Astrocyte (in vitro differentiated cells and primary cell): ENCODE measurements around the gene HIPK2. TPM values are rescaled to one million over a fixed set of nuclear protein-coding genes. Genes with fewer than 3 reads are reported as not detected.

ENCODE experiments used
- DNase-seq: peaks from one replicate; pipeline ENCODE4 v3.0.0-alpha.2; 2010; ENCODE audit warnings: low read depth
- FAIRE-seq: peaks from 2 replicates; lab custom pipeline; 2011; peaks lifted over from hg19 to GRCh38; lab: Jason Lieb, UNC
- H2AFZ ChIP-seq: 2 replicates; pipeline ENCODE4 v1.6.0; 2012; ENCODE audit warnings: low read depth, low read length, inconsistent platforms
- H3K27ac ChIP-seq: 2 replicates; pipeline ENCODE4 v1.5.1; 2011; ENCODE audit warnings: low read depth, low read length, inconsistent platforms
- H3K27me3 ChIP-seq: 2 replicates; pipeline ENCODE4 v1.6.0; 2011; ENCODE audit warnings: low read length, inconsistent platforms; ENCODE audit not compliant: insufficient read depth
- H3K36me3 ChIP-seq: 2 replicates; pipeline ENCODE4 v1.5.1; 2011; ENCODE audit warnings: low read length, inconsistent platforms; ENCODE audit not compliant: insufficient read depth
- H3K4me1 ChIP-seq: 2 replicates; pipeline ENCODE4 v1.5.1; 2011; ENCODE audit warnings: low read length, inconsistent platforms; ENCODE audit not compliant: insufficient read depth
- H3K4me2 ChIP-seq: 2 replicates; pipeline ENCODE4 v1.6.0; 2012; ENCODE audit warnings: low read length, inconsistent platforms
- H3K4me3 ChIP-seq: 2 replicates; pipeline ENCODE4 v1.5.1; 2011; ENCODE audit warnings: low read depth, mild to moderate bottlenecking, low read length, inconsistent platforms; ENCODE audit not compliant: insufficient read depth
- H3K79me2 ChIP-seq: 2 replicates; pipeline ENCODE4 v1.6.0; 2012; ENCODE audit warnings: mild to moderate bottlenecking, low read length, inconsistent platforms; ENCODE audit not compliant: insufficient read depth
- H3K9ac ChIP-seq: 2 replicates; pipeline ENCODE4 v1.6.0; 2012; ENCODE audit warnings: mild to moderate bottlenecking, low read length, inconsistent platforms
- H3K9me3 ChIP-seq: 2 replicates; pipeline ENCODE4 v1.5.1; 2012; ENCODE audit warnings: low read depth, mild to moderate bottlenecking, low read length, inconsistent platforms; ENCODE audit not compliant: insufficient read depth
- H4K20me1 ChIP-seq: 2 replicates; pipeline ENCODE4 v1.6.0; 2012; ENCODE audit warnings: low read length, inconsistent platforms; ENCODE audit not compliant: insufficient read depth
- H3K27ac Mint-ChIP-seq: one replicate; pipeline ENCODE4 v1.8.0; 2021; ENCODE audit warnings: mild to moderate bottlenecking, mixed read lengths; ENCODE audit not compliant: unreplicated experiment
- H3K27me3 Mint-ChIP-seq: one replicate; pipeline ENCODE4 v1.8.0; 2021; ENCODE audit warnings: low read depth, mixed read lengths; ENCODE audit not compliant: unreplicated experiment
- H3K36me3 Mint-ChIP-seq: one replicate; pipeline ENCODE4 v1.8.0; 2021; ENCODE audit warnings: low read depth, mixed read lengths; ENCODE audit not compliant: unreplicated experiment
- H3K4me1 Mint-ChIP-seq: one replicate; pipeline ENCODE4 v1.8.0; 2021; ENCODE audit warnings: low read depth, mixed read lengths; ENCODE audit not compliant: unreplicated experiment
- H3K4me3 Mint-ChIP-seq: one replicate; pipeline ENCODE4 v1.8.0; 2021; ENCODE audit warnings: mild to moderate bottlenecking, moderate library complexity, mixed read lengths; ENCODE audit not compliant: unreplicated experiment
- H3K9me3 Mint-ChIP-seq: one replicate; pipeline ENCODE4 v1.8.0; 2021; ENCODE audit warnings: mild to moderate bottlenecking, mixed read lengths; ENCODE audit not compliant: unreplicated experiment
- CTCF ChIP-seq: IDR thresholded peaks from 2 replicates; pipeline ENCODE4 v1.5.1; 2011; ENCODE audit warnings: low read depth, mild to moderate bottlenecking, inconsistent platforms, low read length, moderate library complexity; ENCODE audit not compliant: insufficient read depth
- EZH2 ChIP-seq: IDR thresholded peaks from 2 replicates; pipeline ENCODE4 v1.6.1; 2012; ENCODE audit warnings: mild to moderate bottlenecking, low read length, inconsistent platforms; ENCODE audit not compliant: insufficient read depth
- total RNA-seq: library from RNA; stranded (reverse); gene quantifications from 2 replicates; pipeline ENCODE4 v1.2.1, GENCODE V29; 2021

Gene HIPK2
- total RNA-seq, 1 donor from 2014 or later, result 35.8 TPM

- no peak for FAIRE-seq
- Mint-ChIP-seq H3K4me1 (peaks cover 3% of the 10 kb centered on the region), H3K27ac (no peak overlapping the region), H3K27me3 (no peaks in the 10 kb centered on the region), H3K36me3 (peaks cover 27% of the 10 kb centered on the region), H3K9me3 (no peaks in the 10 kb centered on the region), H3K4me3 (no peak overlapping the region)
- Histone ChIP-seq H3K27me3 (no peaks in the 10 kb centered on the region), H4K20me1 (peaks cover 89% of the 10 kb centered on the region), H3K27ac (no peak overlapping the region), H3K4me1 (peaks cover 13% of the 10 kb centered on the region), H3K36me3 (peaks cover 20% of the 10 kb centered on the region), H3K9me3 (no peaks in the 10 kb centered on the region), H2AFZ (no peak overlapping the region), H3K4me2 (no peak overlapping the region), H3K79me2 (peaks cover 96% of the 10 kb centered on the region), H3K4me3 (no peak overlapping the region), H3K9ac (no peak overlapping the region)
- no peak for DNase-seq
- TF ChIP-seq CTCF, result no peak
- no peak for TF ChIP-seq EZH2
Measured at GRCh38 chr7:139718141-139718540, 59.7 kb downstream of the HIPK2 start.

GRCh38 chr7:139716156-139716942 lies 61.4 kb downstream of the HIPK2 start:
- no peaks in the 10 kb centered on the region for H3K9me3 ChIP-seq
- Mint-ChIP-seq H3K4me1 (peaks cover 3% of the 10 kb centered on the region), H3K27ac (no peak overlapping the region), H3K4me3 (no peak overlapping the region), H3K36me3 (peaks cover 27% of the 10 kb centered on the region), H3K27me3 (no peaks in the 10 kb centered on the region), H3K9me3 (no peaks in the 10 kb centered on the region)
- H4K20me1 ChIP-seq, result peaks cover 90% of the 10 kb centered on the region
- TF ChIP-seq CTCF, result no peak
- TF ChIP-seq EZH2, result no peak
- H3K9ac ChIP-seq, result no peak overlapping the region
- no peak overlapping the region for H3K27ac ChIP-seq
- no peak overlapping the region for H3K4me2 ChIP-seq
- peaks cover 92% of the 10 kb centered on the region for H3K79me2 ChIP-seq
- H2AFZ ChIP-seq, result no peak overlapping the region
- H3K27me3 ChIP-seq, result no peaks in the 10 kb centered on the region
- DNase-seq (no peak), FAIRE-seq (no peak)
- peaks cover 20% of the 10 kb centered on the region for H3K36me3 ChIP-seq
- no peak overlapping the region for H3K4me3 ChIP-seq
- H3K4me1 ChIP-seq, result peaks cover 13% of the 10 kb centered on the region

- DNase-seq, result no peak
Measured at GRCh38 chr7:139715194-139715815, 62.5 kb downstream of the HIPK2 start.

More at GRCh38 chr7:139715194-139715815, 62.5 kb downstream of the HIPK2 start:
- H3K27me3 Mint-ChIP-seq, result no peaks in the 10 kb centered on the region
- H3K9me3 Mint-ChIP-seq, result no peaks in the 10 kb centered on the region
- no peak overlapping the region for H3K4me3 ChIP-seq
- peaks cover 30% of the 10 kb centered on the region for H3K36me3 Mint-ChIP-seq
- H3K4me1 ChIP-seq, result peaks cover 9% of the 10 kb centered on the region
- H3K27me3 ChIP-seq, result no peaks in the 10 kb centered on the region
- peaks cover 3% of the 10 kb centered on the region for H3K4me1 Mint-ChIP-seq
- no peak overlapping the region for H3K4me2 ChIP-seq
- H3K9ac ChIP-seq, result no peak overlapping the region
- peaks cover 85% of the 10 kb centered on the region for H4K20me1 ChIP-seq
- no peak for TF ChIP-seq EZH2
- no peak for TF ChIP-seq CTCF
- no peak overlapping the region for H2AFZ ChIP-seq
- H3K27ac Mint-ChIP-seq, result no peak overlapping the region
- H3K9me3 ChIP-seq, result no peaks in the 10 kb centered on the region
- H3K27ac ChIP-seq, result no peak overlapping the region
- peaks cover 87% of the 10 kb centered on the region for H3K79me2 ChIP-seq
- H3K36me3 ChIP-seq, result peaks cover 20% of the 10 kb centered on the region
- FAIRE-seq, result no peak
- H3K4me3 Mint-ChIP-seq, result no peak overlapping the region
